ENCODE results near the gene SPEG. TPM values are rescaled to one million over a fixed set of nuclear protein-coding genes. Genes with fewer than 3 reads are reported as not detected.

Gene SPEG
- total RNA-seq, 1 donor from 2014 or later = 5.6 TPM

DNA sequence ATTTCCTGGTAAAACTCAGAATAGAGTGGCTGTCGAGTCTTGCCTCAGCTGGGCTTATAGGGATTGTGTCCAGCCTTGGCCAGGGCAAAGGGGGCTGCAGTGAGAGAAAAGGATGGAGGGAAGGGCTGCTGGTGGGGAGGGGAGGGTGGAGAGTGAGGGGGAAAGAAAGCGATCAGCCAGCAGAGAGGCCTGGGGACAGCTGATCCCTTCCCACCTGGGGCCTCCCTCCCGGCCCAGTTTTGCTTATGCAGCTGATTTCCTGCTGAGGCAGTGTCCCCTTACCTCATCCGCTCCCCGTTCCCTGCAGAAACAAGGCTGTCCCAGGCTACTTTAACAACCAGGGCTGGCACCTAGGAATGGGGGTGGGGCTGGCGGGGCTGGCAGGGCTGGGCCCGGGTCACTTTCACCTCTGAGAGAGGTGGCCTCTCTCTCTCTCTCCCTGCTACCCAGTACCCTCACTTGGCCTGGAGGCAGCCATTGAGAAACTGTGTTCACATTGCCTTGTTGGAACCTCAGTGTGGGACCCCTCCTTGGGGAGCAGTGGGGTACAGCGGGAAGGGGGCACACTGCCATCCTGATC lies 51.8 kb downstream of the SPEG start:
- Histone ChIP-seq H3K36me3 (no peaks in the 10 kb centered on the region), H3K27me3 (peaks cover 75% of the 10 kb centered on the region), H3K9ac (no peak overlapping the region), H3K27ac (no peak overlapping the region), H3K79me2 (ENCODE audit: low read depth) (no peaks in the 10 kb centered on the region), H3K4me3 (no peak overlapping the region), H3K4me1 (peaks cover 27% of the 10 kb centered on the region), H3K4me2 (peak overlapping the region; percentile 64), H4K20me1 (ENCODE audit: low read depth) (peaks cover 41% of the 10 kb centered on the region), H3K9me3 (ENCODE audit: low read depth) (no peaks in the 10 kb centered on the region), H2AFZ (replicated peaks) (no peak overlapping the region), H3F3A (ENCODE audit: low read depth) (peaks cover 18% of the 10 kb centered on the region)
- peaks cover 29% of the 10 kb centered on the region for H3K4me1 Mint-ChIP-seq
- H3K9me3 Mint-ChIP-seq = no peaks in the 10 kb centered on the region
- H3K36me3 Mint-ChIP-seq = peaks cover under 1% of the 10 kb centered on the region
- peak; percentile 70 for DNase-seq (ENCODE audit: low spot score)
- H3K27me3 Mint-ChIP-seq (ENCODE audit: insufficient read depth, low read depth) = peaks cover 37% of the 10 kb centered on the region
- TF ChIP-seq EZH2phosphoT487 (IDR thresholded peaks at IDR 0.05) = peak; percentile 25
- no peak for TF ChIP-seq EZH2 (IDR thresholded peaks at IDR 0.05)
- TF ChIP-seq, protein P1, sequence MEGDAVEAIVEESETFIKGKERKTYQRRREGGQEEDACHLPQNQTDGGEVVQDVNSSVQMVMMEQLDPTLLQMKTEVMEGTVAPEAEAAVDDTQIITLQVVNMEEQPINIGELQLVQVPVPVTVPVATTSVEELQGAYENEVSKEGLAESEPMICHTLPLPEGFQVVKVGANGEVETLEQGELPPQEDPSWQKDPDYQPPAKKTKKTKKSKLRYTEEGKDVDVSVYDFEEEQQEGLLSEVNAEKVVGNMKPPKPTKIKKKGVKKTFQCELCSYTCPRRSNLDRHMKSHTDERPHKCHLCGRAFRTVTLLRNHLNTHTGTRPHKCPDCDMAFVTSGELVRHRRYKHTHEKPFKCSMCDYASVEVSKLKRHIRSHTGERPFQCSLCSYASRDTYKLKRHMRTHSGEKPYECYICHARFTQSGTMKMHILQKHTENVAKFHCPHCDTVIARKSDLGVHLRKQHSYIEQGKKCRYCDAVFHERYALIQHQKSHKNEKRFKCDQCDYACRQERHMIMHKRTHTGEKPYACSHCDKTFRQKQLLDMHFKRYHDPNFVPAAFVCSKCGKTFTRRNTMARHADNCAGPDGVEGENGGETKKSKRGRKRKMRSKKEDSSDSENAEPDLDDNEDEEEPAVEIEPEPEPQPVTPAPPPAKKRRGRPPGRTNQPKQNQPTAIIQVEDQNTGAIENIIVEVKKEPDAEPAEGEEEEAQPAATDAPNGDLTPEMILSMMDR (IDR thresholded peaks at IDR 0.05) = no peak
- H3K4me3 Mint-ChIP-seq = no peak overlapping the region
- no peak overlapping the region for H3K27ac Mint-ChIP-seq

DNA sequence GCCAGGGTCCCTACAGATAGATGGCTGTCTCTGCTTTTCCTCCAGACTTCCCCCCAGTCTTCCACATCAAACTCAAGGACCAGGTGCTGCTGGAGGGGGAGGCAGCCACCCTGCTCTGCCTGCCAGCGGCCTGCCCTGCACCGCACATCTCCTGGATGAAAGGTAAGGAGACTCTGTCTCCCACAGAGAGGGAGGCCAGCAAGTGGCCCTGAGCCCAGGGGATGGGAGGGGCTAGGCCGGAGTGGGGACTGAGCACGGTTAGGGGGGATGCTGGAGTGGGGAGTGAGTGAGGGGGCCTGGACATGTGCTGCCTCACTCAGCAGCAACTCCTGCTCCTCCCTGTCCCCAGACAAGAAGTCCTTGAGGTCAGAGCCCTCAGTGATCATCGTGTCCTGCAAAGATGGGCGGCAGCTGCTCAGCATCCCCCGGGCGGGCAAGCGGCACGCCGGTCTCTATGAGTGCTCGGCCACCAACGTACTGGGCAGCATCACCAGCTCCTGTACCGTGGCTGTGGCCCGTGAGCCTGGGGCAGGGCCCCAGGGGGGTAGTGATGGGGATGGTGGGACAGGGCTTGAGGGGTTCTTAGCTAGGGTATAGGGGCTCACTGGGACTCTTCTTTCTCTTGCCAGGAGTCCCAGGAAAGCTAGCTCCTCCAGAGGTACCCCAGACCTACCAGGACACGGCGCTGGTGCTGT lies 53.7 kb downstream of the SPEG start:
- H3K9me3 ChIP-seq (ENCODE audit: low read depth) = no peaks in the 10 kb centered on the region
- Mint-ChIP-seq H3K9me3 (no peaks in the 10 kb centered on the region), H3K27ac (no peak overlapping the region), H3K27me3 (ENCODE audit: insufficient read depth, low read depth) (peaks cover 31% of the 10 kb centered on the region), H3K4me3 (no peak overlapping the region), H3K36me3 (no peaks in the 10 kb centered on the region), H3K4me1 (peaks cover 24% of the 10 kb centered on the region)
- no peak overlapping the region for H3K27ac ChIP-seq
- H3K4me1 ChIP-seq = peaks cover 27% of the 10 kb centered on the region
- H3K79me2 ChIP-seq (ENCODE audit: low read depth) = no peaks in the 10 kb centered on the region
- no peak for DNase-seq (ENCODE audit: low spot score)
- no peak overlapping the region for H2AFZ ChIP-seq (replicated peaks)
- H3K4me3 ChIP-seq = no peak overlapping the region
- TF ChIP-seq, protein P1 (IDR thresholded peaks at IDR 0.05) = no peak
- no peak for TF ChIP-seq EZH2 (IDR thresholded peaks at IDR 0.05)
- no peak for TF ChIP-seq EZH2phosphoT487 (IDR thresholded peaks at IDR 0.05)
- peaks cover 32% of the 10 kb centered on the region for H4K20me1 ChIP-seq (ENCODE audit: low read depth)
- peaks cover 18% of the 10 kb centered on the region for H3F3A ChIP-seq (ENCODE audit: low read depth)
- H3K9ac ChIP-seq = no peak overlapping the region
- H3K27me3 ChIP-seq = peaks cover 75% of the 10 kb centered on the region
- H3K36me3 ChIP-seq = no peaks in the 10 kb centered on the region
- H3K4me2 ChIP-seq = no peak overlapping the region

DNA sequence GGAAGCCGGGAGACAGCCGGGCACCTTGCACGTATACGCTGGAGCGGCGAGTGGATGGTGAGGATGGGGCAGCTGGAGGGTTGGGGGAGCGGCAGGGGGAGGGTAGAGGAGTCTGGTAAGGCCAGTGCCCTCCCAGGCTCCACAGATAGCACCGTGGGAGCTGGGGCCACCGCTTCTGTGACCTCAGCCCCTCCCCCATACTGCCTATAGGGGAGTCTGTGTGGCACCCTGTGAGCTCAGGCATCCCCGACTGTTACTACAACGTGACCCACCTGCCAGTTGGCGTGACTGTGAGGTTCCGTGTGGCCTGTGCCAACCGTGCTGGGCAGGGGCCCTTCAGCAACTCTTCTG lies 54.2 kb downstream of the SPEG start:
- peaks cover 27% of the 10 kb centered on the region for H3K4me1 ChIP-seq
- DNase-seq (ENCODE audit: low spot score) = no peak
- H3F3A ChIP-seq (ENCODE audit: low read depth) = peaks cover 18% of the 10 kb centered on the region
- H3K27me3 ChIP-seq = peaks cover 75% of the 10 kb centered on the region
- no peaks in the 10 kb centered on the region for H3K79me2 ChIP-seq (ENCODE audit: low read depth)
- Mint-ChIP-seq H3K9me3 (no peaks in the 10 kb centered on the region), H3K27ac (no peak overlapping the region), H3K36me3 (no peaks in the 10 kb centered on the region), H3K27me3 (ENCODE audit: insufficient read depth, low read depth) (peaks cover 32% of the 10 kb centered on the region), H3K4me3 (no peak overlapping the region), H3K4me1 (peaks cover 23% of the 10 kb centered on the region)
- H3K36me3 ChIP-seq = no peaks in the 10 kb centered on the region
- no peaks in the 10 kb centered on the region for H3K9me3 ChIP-seq (ENCODE audit: low read depth)
- H3K4me3 ChIP-seq = no peak overlapping the region
- H3K27ac ChIP-seq = no peak overlapping the region
- H3K9ac ChIP-seq = no peak overlapping the region
- H4K20me1 ChIP-seq (ENCODE audit: low read depth) = peaks cover 28% of the 10 kb centered on the region
- H3K4me2 ChIP-seq = no peak overlapping the region
- no peak overlapping the region for H2AFZ ChIP-seq (replicated peaks)
- TF ChIP-seq, protein P1 (IDR thresholded peaks at IDR 0.05) = no peak
- TF ChIP-seq EZH2phosphoT487 (IDR thresholded peaks at IDR 0.05) (no peak), EZH2 (IDR thresholded peaks at IDR 0.05) (no peak)

Data from neural progenitor cell (in vitro differentiated cells).